Tibial nerve (tissue), 4 donors: ENCODE results near the gene FDXR. TPM values are rescaled to one million over a fixed set of nuclear protein-coding genes. Genes with fewer than 3 reads are reported as not detected.

Source experiments
- DNase-seq, 2 donors: peaks; one replicate each; pipeline ENCODE4 v3.0.0-alpha.2; 2019; ENCODE audit warnings: low spot score in 2 of 2
- H3K27ac ChIP-seq, 4 donors: fragments of 200-600 bp; sonication (generic) in 3 of 4; one replicate each; pipeline ENCODE4 v1.5.1; 2017 to 2019; ENCODE audit warnings: mild to moderate bottlenecking in 1 of 4
- H3K27me3 ChIP-seq, 2 donors: fragments of 200-600 bp; sonication (generic) in 1 of 2; one replicate each; pipeline versions ENCODE4 v1.5.1 to v1.6.0; 2017 to 2019
- H3K36me3 ChIP-seq, 3 donors: fragments of 200-600 bp; sonication (generic); one replicate each; pipeline ENCODE4 v1.5.1; 2018 to 2019
- H3K4me1 ChIP-seq, 4 donors: fragments of 200-600 bp; sonication (generic) in 3 of 4; one replicate each; pipeline ENCODE4 v1.5.1; 2017 to 2019
- H3K4me3 ChIP-seq, 4 donors: fragments of 200-600 bp; sonication (generic) in 3 of 4; one replicate each; pipeline ENCODE4 v1.5.1; 2017 to 2019; ENCODE audit warnings: mild to moderate bottlenecking in 1 of 4, moderate library complexity in 1 of 4
- H3K9me3 ChIP-seq, 4 donors: fragments of 200-600 bp; sonication (generic) in 3 of 4; one replicate each; pipeline ENCODE4 v1.5.1; 2017 to 2019
- CTCF ChIP-seq, 5 experiments: fragments of 200-600 bp in 3 of 5; fragments of 450-650 bp in 2 of 5; sonication (generic) in 3 of 5; IDR thresholded peaks; one replicate each; pipeline ENCODE4 v1.5.1; 2016 to 2019; ENCODE audit warnings: antibody characterized with exemption in 5 of 5, mild to moderate bottlenecking in 3 of 5, moderate library complexity in 2 of 5
- EP300 ChIP-seq, 2 donors: sonication (generic); formaldehyde crosslinking; IDR thresholded peaks; one replicate each; pipeline ENCODE4 v1.6.1; 2017; ENCODE audit warnings: antibody characterized with exemption in 2 of 2, mild to moderate bottlenecking in 1 of 2
- POLR2A ChIP-seq, 2 donors: fragments of 450-650 bp; IDR thresholded peaks; one replicate each; pipeline ENCODE4 v1.6.1; 2017; ENCODE audit warnings: antibody characterized with exemption in 2 of 2, mild to moderate bottlenecking in 2 of 2, moderate library complexity in 2 of 2
- WGBS, 2 donors: methylation state at CpG; one replicate each; pipeline ENCODE4 v1.1.5; 2018; 5-methylcytosine and 5-hydroxymethylcytosine counted together
- total RNA-seq, 4 donors: library from RNA; depleted of rRNA; stranded (reverse); fragments of >200 nt; gene quantifications; one replicate each; pipeline ENCODE4 v1.1.0, GENCODE V29; 2016

Gene FDXR
- total RNA-seq, 4 donors from 2014 or later = 3.9 to 12.1 (median 8.8) TPM

- peaks cover 0 to 39% (median 0%) of the 10 kb centered on the region in 3 donors for H3K36me3 ChIP-seq
- no peak for TF ChIP-seq CTCF (IDR thresholded peaks at IDR 0.05)
- no peak for TF ChIP-seq POLR2A (IDR thresholded peaks at IDR 0.05)
- no peak for TF ChIP-seq EP300 (IDR thresholded peaks at IDR 0.05)
- no peak overlapping the region for H3K4me3 ChIP-seq
- peaks cover 0 to 46% (median 20%) of the 10 kb centered on the region in 4 donors for H3K4me1 ChIP-seq
- no peak overlapping the region for H3K27ac ChIP-seq
- DNase-seq = no peak
- no peaks in the 10 kb centered on the region for H3K27me3 ChIP-seq
- no peaks in the 10 kb centered on the region for H3K9me3 ChIP-seq
- WGBS, 2 donors = 88 to 89% methylated on average over 18 of the region's 18 CpGs
Observed at GRCh38 chr17:74816905-74817620, 55.7 kb downstream of the FDXR start.

GRCh38 chr17:74815550-74816370, 57.0 kb downstream of the FDXR start:
- no peaks in the 10 kb centered on the region for H3K27me3 ChIP-seq
- TF ChIP-seq CTCF (IDR thresholded peaks at IDR 0.05) = no peak
- no peak for TF ChIP-seq POLR2A (IDR thresholded peaks at IDR 0.05)
- no peak for TF ChIP-seq EP300 (IDR thresholded peaks at IDR 0.05)
- no peak for DNase-seq
- WGBS, 2 donors = 83 to 85% methylated on average over 15 of the region's 15 CpGs
- peaks cover 0 to 34% (median 0%) of the 10 kb centered on the region in 3 donors for H3K36me3 ChIP-seq
- H3K9me3 ChIP-seq = no peaks in the 10 kb centered on the region
- H3K27ac ChIP-seq = no peak overlapping the region
- peaks cover 0 to 46% (median 22%) of the 10 kb centered on the region in 4 donors for H3K4me1 ChIP-seq
- no peak overlapping the region for H3K4me3 ChIP-seq

GRCh38 chr17:74815067-74815466, 57.7 kb downstream of the FDXR start:
- WGBS, 2 donors = 94 to 97% methylated on average over 7 of the region's 7 CpGs
- no peak for DNase-seq
- no peak overlapping the region for H3K27ac ChIP-seq
- TF ChIP-seq EP300 (IDR thresholded peaks at IDR 0.05) (no peak), POLR2A (IDR thresholded peaks at IDR 0.05) (no peak), CTCF (IDR thresholded peaks at IDR 0.05) (no peak)
- peaks cover 0 to 46% (median 24%) of the 10 kb centered on the region in 4 donors for H3K4me1 ChIP-seq
- peaks cover 0 to 29% (median 0%) of the 10 kb centered on the region in 3 donors for H3K36me3 ChIP-seq
- no peaks in the 10 kb centered on the region for H3K9me3 ChIP-seq
- no peak overlapping the region for H3K4me3 ChIP-seq
- H3K27me3 ChIP-seq = no peaks in the 10 kb centered on the region

GRCh38 chr17:74814453-74814852, 58.3 kb downstream of the FDXR start:
- WGBS, 2 donors = 73 to 82% methylated on average over 5 of the region's 5 CpGs
- Histone ChIP-seq H3K27ac (peak overlapping the region in 1 of 4 donors; percentile 85), H3K36me3 (peaks cover 0 to 23% (median 0%) of the 10 kb centered on the region in 3 donors), H3K4me1 (peaks cover 0 to 50% (median 24%) of the 10 kb centered on the region in 4 donors), H3K4me3 (no peak overlapping the region), H3K27me3 (no peaks in the 10 kb centered on the region), H3K9me3 (no peaks in the 10 kb centered on the region)
- no peak for DNase-seq
- TF ChIP-seq EP300 (IDR thresholded peaks at IDR 0.05) (no peak), CTCF (IDR thresholded peaks at IDR 0.05) (no peak), POLR2A (IDR thresholded peaks at IDR 0.05) (no peak)

Other genes starting within 250 kb of the FDXR start
- 1 to 10 TPM in 1 of 4 donors, under 1 TPM in 3; under 0.01 to 1.8 (median 0.51) TPM for gene CD300E, start 249.3 kb downstream of the FDXR start, total RNA-seq
- 1 to 10 TPM in 1 of 4 donors, not detected in 3; 2.1 TPM for gene CD300LF, start 160.1 kb downstream of the FDXR start, total RNA-seq
- gene RAB37, start 135.7 kb downstream of the FDXR start, total RNA-seq = 1 to 10 TPM in 3 of 4 donors, under 1 TPM in 1; 0.87 to 4.4 (median 2.3) TPM
- gene NHERF1, start 124.4 kb downstream of the FDXR start, total RNA-seq = 10 to 100 TPM; 42.2 to 55.2 (median 53.0) TPM
- 10 to 100 TPM; 27.5 to 78.6 (median 43.2) TPM for gene NAT9, start 96.6 kb downstream of the FDXR start, total RNA-seq
- 1 to 10 TPM in 1 of 4 donors, under 1 TPM in 3; 0.22 to 3.6 (median 0.50) TPM for gene GRIN2C, start 13.1 kb downstream of the FDXR start, total RNA-seq
- gene FADS6, start 20.6 kb upstream of the FDXR start, total RNA-seq = not detected
- gene USH1G, start 50.3 kb upstream of the FDXR start, total RNA-seq = under 1 TPM in 1 of 4 donors, not detected in 3; 0.87 TPM
- not detected for gene OTOP2, start 51.3 kb upstream of the FDXR start, total RNA-seq
- gene OTOP3, start 62.9 kb upstream of the FDXR start, total RNA-seq = not detected
- 10 to 100 TPM in 1 of 4 donors, 1 to 10 TPM in 3; 5.7 to 11.6 (median 8.9) TPM for gene HID1, start 99.8 kb upstream of the FDXR start, total RNA-seq
- gene CDR2L, start 114.6 kb upstream of the FDXR start, total RNA-seq = 10 to 100 TPM; 10.7 to 19.2 (median 13.9) TPM
- 10 to 100 TPM; 32.1 to 51.9 (median 46.0) TPM for gene MRPL58, start 139.7 kb upstream of the FDXR start, total RNA-seq
- 100 to 1,000 TPM; 171 to 241 (median 220) TPM for gene ATP5PD, start 174.0 kb upstream of the FDXR start, total RNA-seq
- gene KCTD2, start 174.2 kb upstream of the FDXR start, total RNA-seq = 10 to 100 TPM; 24.9 to 33.5 (median 32.6) TPM
- 10 to 100 TPM in 1 of 4 donors, 1 to 10 TPM in 3; 4.6 to 27.9 (median 7.7) TPM for gene SLC16A5, start 215.0 kb upstream of the FDXR start, total RNA-seq
- 10 to 100 TPM in 1 of 4 donors, 1 to 10 TPM in 3; 4.2 to 12.0 (median 8.3) TPM for gene ARMC7, start 237.0 kb upstream of the FDXR start, total RNA-seq